IPS-15b (cell line): ENCODE data around the gene PEX7.
A peak's percentile ranks its signal among the peaks of the same experiment; 100 is the strongest.
"Not testable (repeated sequence)": the region's sequence is repeated elsewhere in the genome, so short reads cannot be mapped to it uniquely, and the experiment has no call there.

ENCODE experiments used
- H3K27me3 ChIP-seq: one replicate; pipeline ENCODE4 v1.6.1; 2013; ENCODE audit warnings: low read length; ENCODE audit not compliant: control insufficient read depth, insufficient read depth
- H3K36me3 ChIP-seq: one replicate; pipeline ENCODE4 v1.6.1; 2013; ENCODE audit warnings: low read length; ENCODE audit not compliant: control insufficient read depth, insufficient read depth
- H3K4me1 ChIP-seq: one replicate; pipeline ENCODE4 v1.6.1; 2013; ENCODE audit warnings: mild to moderate bottlenecking, low read length; ENCODE audit not compliant: control insufficient read depth, insufficient read depth
- H3K4me3 ChIP-seq: one replicate; pipeline ENCODE4 v1.5.1; 2013; ENCODE audit warnings: low read depth, low read length
- H3K9ac ChIP-seq: one replicate; pipeline ENCODE4 v1.6.1; 2013; ENCODE audit warnings: low read depth, mild to moderate bottlenecking, low read length
- H3K9me3 ChIP-seq: one replicate; pipeline ENCODE4 v1.6.1; 2013; ENCODE audit warnings: mild to moderate bottlenecking, low read length; ENCODE audit not compliant: control insufficient read depth, insufficient read depth

Gene PEX7

GRCh38 chr6:136862662-136863061 is 40.3 kb downstream of the PEX7 start:
- Histone ChIP-seq H3K4me1 (no peaks in the 10 kb centered on the region), H3K4me3 (no peak overlapping the region), H3K27me3 (no peaks in the 10 kb centered on the region), H3K9ac (no peak overlapping the region), H3K36me3 (no peaks in the 10 kb centered on the region), H3K9me3 (no peaks in the 10 kb centered on the region)

DNA sequence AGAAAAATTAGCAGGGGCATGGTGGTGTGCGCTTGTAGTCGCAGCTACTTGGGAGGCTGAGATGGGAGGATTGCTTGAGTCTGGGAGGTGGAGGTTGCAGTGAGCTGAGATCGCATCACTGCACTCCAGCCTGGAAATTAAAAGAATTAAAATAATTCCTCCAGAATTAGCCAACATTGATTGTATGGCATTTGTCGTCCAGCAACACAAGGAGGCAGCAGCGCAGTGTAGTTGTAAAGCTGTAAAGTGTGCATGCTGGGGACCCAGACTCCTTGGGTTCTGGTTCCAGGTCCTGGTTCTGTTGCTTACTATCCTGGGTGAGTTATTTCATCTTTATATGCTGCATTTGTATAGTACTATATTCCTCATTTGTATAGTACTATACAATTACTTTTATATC is 41.4 kb downstream of the PEX7 start:
- Histone ChIP-seq H3K9me3 (no peaks in the 10 kb centered on the region), H3K36me3 (no peaks in the 10 kb centered on the region), H3K4me1 (no peaks in the 10 kb centered on the region), H3K9ac (no peak overlapping the region), H3K27me3 (no peaks in the 10 kb centered on the region), H3K4me3 (no peak overlapping the region)

- Histone ChIP-seq H3K27me3 (no peaks in the 10 kb centered on the region), H3K4me1 (no peaks in the 10 kb centered on the region), H3K36me3 (no peaks in the 10 kb centered on the region), H3K9me3 (no peaks in the 10 kb centered on the region), H3K9ac (no peak overlapping the region), H3K4me3 (no peak overlapping the region)
Observed at GRCh38 chr6:136864676-136865075, 42.3 kb downstream of the PEX7 start.

- Histone ChIP-seq H3K27me3 (no peaks in the 10 kb centered on the region), H3K36me3 (no peaks in the 10 kb centered on the region), H3K9me3 (no peaks in the 10 kb centered on the region), H3K4me3 (no peak overlapping the region), H3K9ac (no peak overlapping the region), H3K4me1 (no peaks in the 10 kb centered on the region)
Observed at GRCh38 chr6:136866872-136867416, 44.6 kb downstream of the PEX7 start.

GRCh38 chr6:136869451-136869850 is 47.1 kb downstream of the PEX7 start:
- Histone ChIP-seq H3K9ac (no peak overlapping the region), H3K36me3 (no peaks in the 10 kb centered on the region), H3K9me3 (no peaks in the 10 kb centered on the region), H3K4me1 (no peaks in the 10 kb centered on the region), H3K4me3 (no peak overlapping the region), H3K27me3 (no peaks in the 10 kb centered on the region)

DNA sequence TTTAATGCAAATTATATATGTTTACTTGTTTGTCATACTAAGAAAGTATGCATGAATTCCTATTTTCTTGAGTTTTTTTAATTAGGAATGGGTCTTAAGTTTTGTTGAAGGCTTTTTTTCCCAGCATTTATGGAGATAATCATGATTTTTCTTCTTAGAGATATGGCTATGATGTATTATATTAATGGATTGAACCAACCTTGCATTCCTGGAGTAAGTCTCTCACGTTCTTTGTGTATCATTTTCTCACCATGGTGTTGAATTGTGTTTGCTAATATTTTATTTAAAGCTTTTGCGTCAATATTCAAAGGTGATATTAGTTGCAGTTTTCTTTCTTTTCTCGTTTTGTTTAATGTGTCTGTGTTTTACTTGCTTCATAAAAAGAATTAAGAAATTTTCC is 51.4 kb downstream of the PEX7 start:
- H3K36me3 ChIP-seq: no peaks in the 10 kb centered on the region
- no peak overlapping the region for H3K9ac ChIP-seq
- no peak overlapping the region for H3K4me3 ChIP-seq
- H3K9me3 ChIP-seq: no peaks in the 10 kb centered on the region
- no peaks in the 10 kb centered on the region for H3K4me1 ChIP-seq
- no peaks in the 10 kb centered on the region for H3K27me3 ChIP-seq

- H3K4me3 ChIP-seq, H3K36me3 ChIP-seq, H3K4me1 ChIP-seq, H3K9me3 ChIP-seq, H3K9ac ChIP-seq, H3K27me3 ChIP-seq: not testable (repeated sequence)
Observed at GRCh38 chr6:136876469-136876868, 54.1 kb downstream of the PEX7 start.

DNA sequence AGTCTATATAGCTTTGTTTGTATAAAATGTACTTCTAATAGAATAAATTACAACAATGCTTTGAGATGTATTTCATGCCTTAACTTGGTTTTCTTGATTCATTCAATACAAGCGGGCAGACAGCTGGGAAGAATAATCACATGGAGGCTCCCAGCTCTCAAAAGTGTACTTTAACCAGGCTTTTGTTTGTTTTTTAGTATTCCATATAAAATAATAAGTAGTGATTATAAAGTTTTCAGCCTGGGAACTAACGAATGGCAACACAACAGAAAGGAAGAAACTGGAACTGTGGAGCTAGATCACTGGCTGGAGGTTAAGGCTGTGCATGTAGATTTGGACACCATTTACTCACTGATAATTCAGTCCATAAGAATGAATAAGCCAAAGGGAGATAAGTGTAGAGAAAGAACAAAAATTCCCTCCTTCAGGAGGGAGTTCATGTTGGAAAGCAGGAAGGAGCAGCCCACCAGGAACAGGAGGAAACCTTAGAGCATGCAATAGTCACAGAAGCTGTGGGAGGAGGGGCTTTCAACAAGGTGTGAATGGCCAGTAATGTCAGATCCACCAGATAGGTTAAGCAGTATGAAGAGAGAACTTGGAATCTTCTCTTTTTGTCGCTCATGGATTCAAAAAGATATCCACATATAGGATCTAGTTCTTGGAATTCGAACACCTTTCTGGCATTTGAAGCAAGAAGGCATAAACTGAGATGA is 58.5 kb downstream of the PEX7 start:
- no peaks in the 10 kb centered on the region for H3K9me3 ChIP-seq
- H3K27me3 ChIP-seq: no peaks in the 10 kb centered on the region
- H3K4me3 ChIP-seq: no peak overlapping the region
- H3K36me3 ChIP-seq: no peaks in the 10 kb centered on the region
- H3K4me1 ChIP-seq: peaks cover 8% of the 10 kb centered on the region
- peak overlapping the region; percentile 5 for H3K9ac ChIP-seq

GRCh38 chr6:136886091-136886490 is 63.7 kb downstream of the PEX7 start:
- H3K9me3 ChIP-seq: no peaks in the 10 kb centered on the region
- no peak overlapping the region for H3K9ac ChIP-seq
- H3K27me3 ChIP-seq: no peaks in the 10 kb centered on the region
- no peaks in the 10 kb centered on the region for H3K36me3 ChIP-seq
- H3K4me1 ChIP-seq: peaks cover 5% of the 10 kb centered on the region
- H3K4me3 ChIP-seq: no peak overlapping the region

DNA sequence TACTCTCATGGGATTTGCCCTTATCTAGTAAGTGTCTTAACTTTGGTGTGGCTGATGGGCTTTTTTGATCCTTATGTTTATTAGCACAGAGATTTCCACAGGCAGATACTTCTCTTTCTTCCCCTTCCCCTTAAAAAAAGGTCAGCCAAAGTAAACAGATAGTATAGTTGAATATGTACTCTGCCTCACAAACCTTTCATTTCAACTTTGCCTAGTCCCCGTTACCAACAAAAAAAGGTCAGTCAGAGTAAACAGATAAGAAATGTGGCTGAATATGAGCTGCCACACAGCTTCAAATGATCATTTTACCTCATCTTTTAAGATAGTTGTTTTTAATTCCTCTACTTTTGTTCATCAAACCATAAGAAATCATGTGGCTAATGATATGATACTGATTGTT is 65.6 kb downstream of the PEX7 start:
- Histone ChIP-seq H3K9ac (no peak overlapping the region), H3K36me3 (no peaks in the 10 kb centered on the region), H3K9me3 (no peaks in the 10 kb centered on the region), H3K27me3 (no peaks in the 10 kb centered on the region), H3K4me3 (no peak overlapping the region), H3K4me1 (no peaks in the 10 kb centered on the region)

DNA sequence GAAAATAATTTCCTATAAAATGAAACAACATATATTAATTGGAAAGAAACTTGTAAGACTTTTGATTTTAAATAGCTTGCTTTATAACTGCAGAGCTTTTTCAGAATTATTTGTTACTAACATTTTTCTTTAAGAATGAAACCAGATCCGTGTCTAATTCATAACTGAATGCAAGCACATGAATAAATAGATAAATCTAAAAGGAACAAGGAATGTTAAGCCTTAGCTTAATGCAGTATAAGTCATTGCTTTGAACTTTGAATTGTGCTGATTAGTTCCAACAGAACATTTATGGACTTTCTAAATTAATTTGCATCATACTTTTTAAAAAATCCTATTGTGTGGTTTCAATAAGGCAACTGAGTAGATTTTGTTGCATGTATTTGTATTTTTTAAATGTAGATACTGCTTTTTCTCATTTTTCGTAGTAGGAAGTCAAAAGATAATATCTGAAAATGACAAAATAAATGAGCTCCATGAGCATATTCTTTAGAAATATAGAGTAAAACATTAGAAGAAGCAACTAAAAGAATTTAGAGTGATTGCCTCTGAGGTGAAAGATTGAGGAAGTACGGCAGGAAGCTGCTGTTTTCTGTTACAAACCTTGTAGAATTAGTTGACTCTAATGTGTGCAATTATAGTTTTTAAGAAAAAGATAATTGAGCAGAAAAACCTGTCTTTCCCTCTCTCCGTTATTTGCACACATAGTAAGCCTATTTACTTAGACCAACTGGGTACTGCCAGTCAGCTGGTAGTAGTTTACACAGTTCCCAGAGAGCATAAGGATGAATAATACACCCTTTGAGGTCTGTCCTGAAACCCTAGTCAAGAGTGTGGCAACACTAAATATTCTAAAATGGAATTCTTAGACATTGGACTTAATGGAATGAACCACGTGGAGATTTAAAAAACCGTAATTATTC is 67.1 kb downstream of the PEX7 start:
- Histone ChIP-seq H3K27me3 (no peaks in the 10 kb centered on the region), H3K4me3 (no peak overlapping the region), H3K9ac (no peak overlapping the region), H3K36me3 (no peaks in the 10 kb centered on the region), H3K9me3 (no peaks in the 10 kb centered on the region), H3K4me1 (no peaks in the 10 kb centered on the region)
